HUES64 (cell line): Measurements from ENCODE around the gene MYRIP.

ENCODE experiments used
- H3K27ac ChIP-seq: 2 replicates; pipeline ENCODE4 v1.7.0; 2013; ENCODE audit warnings: low read depth, low read length, inconsistent platforms
- H3K27me3 ChIP-seq: 2 replicates; pipeline ENCODE4 v1.6.1; 2013; ENCODE audit warnings: mild to moderate bottlenecking, low read length; ENCODE audit not compliant: insufficient read depth
- H3K36me3 ChIP-seq: 2 replicates; pipeline ENCODE4 v1.6.1; 2013; ENCODE audit warnings: mild to moderate bottlenecking, low read length; ENCODE audit not compliant: insufficient read depth
- H3K4me1 ChIP-seq: 2 replicates; pipeline ENCODE4 v1.6.1; 2013; ENCODE audit warnings: mild to moderate bottlenecking, low read length, moderate library complexity; ENCODE audit not compliant: insufficient read depth
- H3K4me3 ChIP-seq: 2 replicates; pipeline ENCODE4 v1.5.1; 2013; ENCODE audit warnings: mild to moderate bottlenecking, low read length, moderate library complexity
- H3K9ac ChIP-seq: 2 replicates; pipeline ENCODE4 v1.6.1; 2013; ENCODE audit warnings: mild to moderate bottlenecking, low read depth, low read length
- H3K9me3 ChIP-seq: 2 replicates; pipeline ENCODE4 v1.6.1; 2013; ENCODE audit warnings: low read depth, low read length; ENCODE audit not compliant: insufficient read depth
- WGBS: fragments of 150-250, 120-280 bp; methylation state at CpG from one replicate; pipeline ENCODE4 v1.1.7; 2013; ENCODE audit warnings: missing lambda C conversion rate; 5-methylcytosine and 5-hydroxymethylcytosine counted together

The MYRIP gene

DNA sequence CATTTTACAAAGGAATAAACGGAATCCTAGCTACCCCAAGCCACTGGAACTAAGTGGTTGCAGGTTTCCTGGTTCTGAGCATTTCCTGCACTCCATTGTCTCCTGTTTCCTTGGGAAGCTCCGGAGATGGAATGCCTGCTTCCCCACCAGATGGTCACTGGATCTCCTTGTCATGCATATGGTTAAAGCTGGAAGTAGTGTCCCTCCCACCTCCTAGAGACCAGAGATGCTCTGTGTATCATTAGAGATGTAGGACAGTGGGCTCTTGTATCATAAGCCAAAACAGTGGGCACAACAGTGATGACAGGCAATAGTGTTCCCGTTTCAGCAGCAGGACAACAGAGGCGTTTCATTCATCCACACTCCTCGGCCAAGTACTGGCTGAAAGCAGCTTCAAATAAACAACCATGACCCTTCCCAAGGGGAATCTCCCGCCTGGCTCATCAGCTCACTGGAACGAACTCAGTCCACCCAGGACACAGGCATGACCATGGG lies 363.9 kb downstream of the MYRIP start:
- WGBS, result 86% methylated on average over 7 of the region's 7 CpGs
- H3K9ac ChIP-seq, result no peak overlapping the region
- no peaks in the 10 kb centered on the region for H3K36me3 ChIP-seq
- no peaks in the 10 kb centered on the region for H3K4me1 ChIP-seq
- H3K27ac ChIP-seq, result no peak overlapping the region
- H3K27me3 ChIP-seq, result no peaks in the 10 kb centered on the region
- no peak overlapping the region for H3K4me3 ChIP-seq
- H3K9me3 ChIP-seq, result no peaks in the 10 kb centered on the region

DNA sequence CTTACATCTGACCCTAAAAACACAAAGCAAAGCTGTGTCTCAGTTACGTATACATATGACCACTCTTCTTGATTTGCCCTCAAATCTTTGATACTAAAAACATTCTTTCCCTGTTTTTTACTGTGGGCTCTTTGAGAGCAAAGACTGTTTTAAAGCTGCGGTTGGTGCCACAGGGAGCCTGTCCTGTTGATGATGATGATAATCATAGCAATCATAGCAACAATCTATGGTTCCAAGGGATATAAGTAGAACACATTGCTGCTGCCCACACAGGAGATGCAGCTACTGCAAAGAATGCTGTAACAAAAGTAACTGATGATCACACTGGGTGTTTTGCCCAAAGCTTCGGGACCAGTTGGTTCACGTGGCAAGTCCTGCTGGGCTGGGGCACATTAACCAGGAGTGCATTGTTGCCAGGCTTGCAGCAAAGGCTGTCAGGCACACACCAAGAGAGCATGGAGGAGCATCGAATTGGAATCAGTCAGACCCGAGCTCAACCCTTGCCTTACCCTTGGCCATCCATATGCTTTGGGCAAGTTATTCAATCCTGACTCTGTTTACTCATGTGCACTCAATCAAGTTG lies 368.7 kb downstream of the MYRIP start:
- H3K27ac ChIP-seq, result no peak overlapping the region

DNA sequence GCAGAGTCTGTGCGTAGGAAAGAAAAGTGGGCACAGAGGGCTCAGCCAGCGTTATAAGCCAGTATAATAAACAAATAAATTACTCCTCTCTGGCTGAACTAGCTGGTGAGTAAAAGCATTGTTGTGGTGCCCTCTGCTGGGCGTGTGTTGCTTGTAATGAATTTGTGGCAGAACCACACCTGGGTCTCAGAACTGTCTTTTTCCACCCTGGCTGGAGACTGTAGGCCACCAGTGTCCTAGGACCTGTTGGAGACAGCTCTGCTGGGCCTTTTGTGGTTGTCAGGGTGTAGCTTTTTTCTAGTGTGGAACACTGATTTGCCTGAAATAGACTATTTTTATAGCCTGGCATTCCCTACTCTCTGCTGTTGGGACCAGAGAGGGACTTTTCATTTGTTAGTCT lies 369.6 kb downstream of the MYRIP start:
- no peaks in the 10 kb centered on the region for H3K9me3 ChIP-seq
- H3K4me3 ChIP-seq, result no peak overlapping the region
- WGBS, result 38% methylated on average over 2 of the region's 3 CpGs
- H3K9ac ChIP-seq, result no peak overlapping the region
- no peak overlapping the region for H3K27ac ChIP-seq
- H3K4me1 ChIP-seq, result peaks cover 4% of the 10 kb centered on the region
- H3K36me3 ChIP-seq, result no peaks in the 10 kb centered on the region
- no peaks in the 10 kb centered on the region for H3K27me3 ChIP-seq

More for the DNA sequence above, 368.7 kb downstream of the MYRIP start:
- Histone ChIP-seq H3K27me3 (no peaks in the 10 kb centered on the region), H3K36me3 (no peaks in the 10 kb centered on the region), H3K4me1 (no peaks in the 10 kb centered on the region), H3K9me3 (no peaks in the 10 kb centered on the region), H3K4me3 (no peak overlapping the region), H3K9ac (no peak overlapping the region)
- 92% methylated on average over 6 of the region's 6 CpGs for WGBS

DNA sequence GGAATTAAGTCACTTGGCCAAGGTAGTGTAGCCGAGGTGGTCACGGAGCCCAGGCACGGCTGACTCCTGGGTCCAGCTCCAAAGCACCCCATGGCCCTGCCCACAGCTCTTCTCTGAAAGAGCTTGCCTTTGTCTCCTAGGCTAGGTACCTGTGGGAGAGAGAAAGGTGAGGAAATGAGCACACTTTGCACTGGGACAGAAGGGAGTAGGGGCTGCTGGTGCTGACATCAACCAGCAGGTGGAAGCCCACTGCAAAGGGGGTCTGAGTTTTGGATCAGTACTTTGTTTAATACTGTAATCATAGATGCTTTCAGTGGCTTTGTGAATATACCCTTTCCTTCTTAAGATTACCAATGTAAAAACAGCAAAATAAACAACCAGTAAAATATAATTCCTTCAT lies 371.8 kb downstream of the MYRIP start:
- Histone ChIP-seq H3K27me3 (no peaks in the 10 kb centered on the region), H3K4me1 (peaks cover 9% of the 10 kb centered on the region), H3K27ac (no peak overlapping the region), H3K4me3 (no peak overlapping the region), H3K9me3 (no peaks in the 10 kb centered on the region), H3K36me3 (no peaks in the 10 kb centered on the region), H3K9ac (no peak overlapping the region)
- 90% methylated on average over 3 of the region's 3 CpGs for WGBS

DNA sequence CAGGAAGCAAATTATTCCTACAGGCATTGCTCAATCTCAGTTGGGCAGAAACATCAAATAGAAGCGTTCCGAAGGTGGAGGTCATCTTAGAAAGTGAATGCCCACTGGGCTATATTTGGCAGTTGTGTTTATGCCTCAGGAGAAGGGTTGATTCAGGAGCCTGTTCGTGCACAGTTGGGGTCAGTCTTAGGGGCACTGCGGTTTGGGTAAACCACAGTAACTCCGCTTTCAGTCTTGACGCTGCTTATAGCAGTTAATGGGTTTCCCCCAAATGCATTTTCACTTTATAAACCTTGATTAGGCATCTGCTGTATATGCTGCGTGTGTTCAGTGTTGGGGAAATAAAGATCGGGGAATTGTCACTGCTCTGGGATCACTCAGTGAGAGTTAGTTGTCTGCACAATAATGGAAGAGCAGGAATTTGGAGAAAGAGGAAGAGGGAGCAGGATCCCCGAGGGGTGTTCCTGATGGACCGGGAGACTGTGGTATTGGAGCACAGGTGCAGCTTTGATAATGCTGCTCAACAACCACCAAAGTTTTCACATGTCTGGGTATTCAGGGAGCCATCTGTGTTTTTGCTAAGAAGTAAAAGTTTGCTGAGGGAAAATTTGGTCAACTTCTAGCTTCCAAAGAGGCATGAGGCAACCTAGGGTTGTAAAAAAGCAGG lies 375.8 kb downstream of the MYRIP start:
- Histone ChIP-seq H3K27ac (no peak overlapping the region), H3K27me3 (no peaks in the 10 kb centered on the region), H3K9me3 (no peaks in the 10 kb centered on the region), H3K36me3 (no peaks in the 10 kb centered on the region), H3K4me1 (peaks cover 9% of the 10 kb centered on the region), H3K9ac (no peak overlapping the region), H3K4me3 (no peak overlapping the region)
- WGBS, result 79% methylated on average over 10 of the region's 10 CpGs

DNA sequence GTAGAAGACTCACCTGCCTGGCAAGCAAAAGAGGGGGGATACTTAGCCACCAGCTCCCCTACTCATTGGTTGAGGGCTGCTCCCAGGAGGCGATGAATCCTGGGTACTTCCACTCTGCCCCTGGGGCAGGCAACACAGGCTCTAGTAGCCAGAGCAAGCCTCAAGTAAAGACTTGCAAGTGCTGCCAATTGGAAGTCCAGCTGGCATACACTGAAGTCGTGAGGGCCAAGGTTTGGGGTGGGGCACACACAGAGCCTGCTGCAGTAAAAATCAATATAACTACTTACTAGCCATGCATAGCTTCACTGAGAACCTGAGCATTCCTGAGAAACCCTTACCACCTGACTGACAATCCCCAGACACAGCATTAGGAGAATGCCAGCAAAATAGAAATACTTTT lies 377.1 kb downstream of the MYRIP start:
- peaks cover 9% of the 10 kb centered on the region for H3K4me1 ChIP-seq
- no peak overlapping the region for H3K27ac ChIP-seq
- 91% methylated on average over 2 of the region's 2 CpGs for WGBS
- no peak overlapping the region for H3K4me3 ChIP-seq
- H3K9me3 ChIP-seq, result no peaks in the 10 kb centered on the region
- no peak overlapping the region for H3K9ac ChIP-seq
- no peaks in the 10 kb centered on the region for H3K36me3 ChIP-seq
- no peaks in the 10 kb centered on the region for H3K27me3 ChIP-seq

DNA sequence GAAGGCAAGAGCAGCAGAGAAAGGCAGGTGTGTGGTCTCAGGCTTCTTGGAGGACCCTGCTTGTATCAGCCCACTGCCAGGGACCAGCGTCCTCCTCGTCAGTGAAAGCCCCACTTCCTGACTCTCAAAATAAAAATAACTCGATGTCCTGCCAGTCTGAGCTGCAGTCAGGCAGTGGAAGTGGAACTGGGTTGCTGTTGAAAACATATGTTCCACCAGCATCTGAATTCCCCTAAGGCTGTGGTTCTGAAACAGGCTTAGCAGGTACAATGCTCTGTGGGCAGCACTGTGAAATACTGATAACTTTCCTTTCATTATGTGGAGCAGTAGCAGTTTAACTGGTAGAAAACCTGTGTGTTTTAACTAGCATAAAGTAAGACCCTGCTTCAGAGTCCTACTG lies 378.5 kb downstream of the MYRIP start:
- WGBS, result 93% methylated on average over 3 of the region's 3 CpGs
- no peaks in the 10 kb centered on the region for H3K36me3 ChIP-seq
- no peaks in the 10 kb centered on the region for H3K9me3 ChIP-seq
- H3K27ac ChIP-seq, result no peak overlapping the region
- H3K4me1 ChIP-seq, result peaks cover 14% of the 10 kb centered on the region
- no peaks in the 10 kb centered on the region for H3K27me3 ChIP-seq
- H3K4me3 ChIP-seq, result no peak overlapping the region
- H3K9ac ChIP-seq, result no peak overlapping the region

DNA sequence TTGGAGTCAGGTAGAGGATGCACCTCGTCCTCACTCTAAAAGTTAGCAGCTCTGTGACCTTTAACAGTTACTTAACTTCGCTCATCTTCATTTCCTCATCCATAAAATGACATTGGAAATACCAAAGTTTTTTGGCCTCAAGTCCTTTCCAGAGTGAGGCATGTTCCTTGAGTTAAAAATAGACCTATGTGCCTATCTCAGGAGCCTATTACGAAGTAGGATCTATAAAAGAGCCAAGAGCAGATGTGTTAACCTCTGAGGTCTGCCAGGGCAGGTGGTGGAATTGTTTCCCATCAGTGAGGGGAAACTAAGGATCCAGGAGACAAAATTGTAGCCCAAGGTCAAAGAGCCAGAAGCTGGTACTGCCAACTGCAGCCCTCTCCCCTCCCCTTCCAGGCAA lies 379.7 kb downstream of the MYRIP start:
- Histone ChIP-seq H3K9ac (no peak overlapping the region), H3K9me3 (no peaks in the 10 kb centered on the region), H3K36me3 (no peaks in the 10 kb centered on the region), H3K4me1 (peaks cover 9% of the 10 kb centered on the region), H3K4me3 (no peak overlapping the region), H3K27me3 (no peaks in the 10 kb centered on the region), H3K27ac (no peak overlapping the region)
- 88% methylated on average over 3 of the region's 3 CpGs for WGBS

DNA sequence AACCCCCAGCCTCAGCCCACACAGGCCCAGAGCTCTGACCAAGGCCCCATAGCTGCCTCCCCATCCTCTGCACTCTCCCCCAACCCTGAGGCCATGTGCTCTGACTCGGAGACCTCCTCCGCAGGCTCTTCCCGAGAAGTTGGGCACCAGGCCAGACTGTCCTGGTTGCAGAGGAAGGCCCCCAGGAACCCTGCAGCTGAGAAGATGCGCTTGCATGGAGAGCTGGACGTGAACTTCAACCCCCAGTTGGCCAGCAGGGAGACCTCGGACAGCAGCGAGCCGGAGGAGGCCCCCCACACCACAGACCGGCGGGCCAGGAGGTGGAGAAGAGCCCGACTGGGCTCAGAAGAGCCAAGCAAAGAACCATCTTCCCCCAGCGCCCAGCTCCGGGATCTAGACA lies 380.6 kb downstream of the MYRIP start:
- Histone ChIP-seq H3K9ac (no peak overlapping the region), H3K9me3 (no peaks in the 10 kb centered on the region), H3K4me3 (no peak overlapping the region), H3K4me1 (peaks cover 6% of the 10 kb centered on the region), H3K27ac (no peak overlapping the region), H3K36me3 (no peaks in the 10 kb centered on the region), H3K27me3 (no peaks in the 10 kb centered on the region)
- 95% methylated on average over 13 of the region's 13 CpGs for WGBS

DNA sequence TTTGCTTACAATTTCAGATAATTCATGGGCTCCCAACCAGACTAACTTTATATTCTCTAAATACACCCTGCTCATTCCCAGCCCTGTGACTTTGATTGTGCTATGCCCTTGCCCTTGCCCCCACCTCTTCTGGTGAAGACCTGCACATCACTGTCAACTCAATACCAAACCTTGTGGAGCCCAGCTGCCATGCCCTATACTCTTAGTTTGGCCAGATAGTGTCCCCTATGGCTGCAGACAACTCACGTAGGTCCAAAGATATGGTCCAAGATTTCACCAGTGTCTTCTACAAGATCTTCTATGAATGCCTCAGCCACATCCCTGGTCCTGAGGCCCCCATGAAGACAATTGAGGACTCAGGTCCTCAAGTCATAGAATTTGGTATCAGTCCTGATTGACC lies 381.8 kb downstream of the MYRIP start:
- Histone ChIP-seq H3K4me1 (peaks cover 5% of the 10 kb centered on the region; the same call in 1 of the 2 replicates), H3K9ac (no peak overlapping the region), H3K36me3 (no peaks in the 10 kb centered on the region), H3K27me3 (no peaks in the 10 kb centered on the region), H3K4me3 (no peak overlapping the region), H3K9me3 (no peaks in the 10 kb centered on the region), H3K27ac (no peak overlapping the region)
- 88% methylated on average over 1 of the region's 1 CpG for WGBS

DNA sequence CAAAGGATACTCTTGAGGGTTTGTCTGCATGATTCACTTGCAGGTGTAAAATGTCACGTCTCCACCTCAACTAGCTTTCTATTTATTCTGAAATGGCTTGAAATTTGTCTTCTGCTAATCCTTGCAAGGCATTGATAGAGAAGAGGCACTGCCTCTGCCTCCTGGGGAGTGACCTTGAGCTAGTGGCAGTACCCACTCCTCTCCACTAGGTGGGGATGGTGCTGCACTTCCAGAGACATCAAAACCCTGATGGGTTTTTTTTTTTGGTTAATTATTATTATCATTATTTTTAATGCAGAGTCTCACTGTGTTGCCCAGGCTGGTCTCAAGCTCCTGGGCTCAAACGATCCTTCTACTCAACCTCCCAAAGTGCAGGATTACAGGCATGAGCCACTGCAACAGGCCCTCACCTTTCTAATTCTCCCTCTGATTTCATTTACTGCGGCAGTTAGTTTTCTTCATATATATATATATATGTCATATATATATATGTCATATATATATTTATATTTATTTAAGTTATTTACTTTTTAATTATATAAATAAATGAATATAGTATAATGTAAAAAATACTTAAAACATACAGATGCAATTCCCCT lies 382.5 kb downstream of the MYRIP start:
- 5% methylated on average over 2 of the region's 3 CpGs for WGBS
- Histone ChIP-seq H3K9me3 (no peaks in the 10 kb centered on the region), H3K36me3 (no peaks in the 10 kb centered on the region), H3K27me3 (no peaks in the 10 kb centered on the region), H3K9ac (no peak overlapping the region), H3K4me3 (no peak overlapping the region), H3K27ac (no peak overlapping the region), H3K4me1 (peaks cover 10% of the 10 kb centered on the region; the same call in 1 of the 2 replicates)
